Ishikawa (cell line): Measurements from ENCODE around the gene MAML2.

Experiments used
- CEBPB ChIP-seq: IDR thresholded peaks from 2 replicates; pipeline ENCODE4 v1.6.1; 2012
- CREB1 ChIP-seq: IDR thresholded peaks from 2 replicates; pipeline ENCODE4 v1.6.1; 2012; ENCODE audit warnings: low read depth
- EGR1 ChIP-seq: IDR thresholded peaks from 2 replicates; pipeline ENCODE4 v1.6.1; 2012
- EP300 ChIP-seq: IDR thresholded peaks from 2 replicates; pipeline ENCODE4 v1.6.1; 2012; ENCODE audit warnings: borderline replicate concordance
- FOXM1 ChIP-seq: IDR thresholded peaks from 2 replicates; pipeline ENCODE4 v1.6.1; 2012; ENCODE audit warnings: low read depth, borderline replicate concordance
- NFIC ChIP-seq: IDR thresholded peaks from 2 replicates; pipeline ENCODE4 v1.6.1; 2012
- RAD21 ChIP-seq: IDR thresholded peaks from 2 replicates; pipeline ENCODE4 v1.6.1; 2012; ENCODE audit warnings: low read depth
- TAF1 ChIP-seq: IDR thresholded peaks from 2 replicates; pipeline ENCODE4 v1.6.1; 2012; ENCODE audit warnings: low read depth, mild to moderate bottlenecking
- TCF12 ChIP-seq: IDR thresholded peaks from 2 replicates; pipeline ENCODE4 v1.6.1; 2012; ENCODE audit warnings: low read depth
- TEAD4 ChIP-seq: IDR thresholded peaks from 2 replicates; pipeline ENCODE4 v1.6.1; 2012
- USF1 ChIP-seq: IDR thresholded peaks from 2 replicates; pipeline ENCODE4 v1.6.1; 2012
- YY1 ChIP-seq: IDR thresholded peaks from 2 replicates; pipeline ENCODE4 v1.6.1; 2012; ENCODE audit warnings: low read depth
- ZBTB7A ChIP-seq: IDR thresholded peaks from 2 replicates; pipeline ENCODE4 v1.6.1; 2012; ENCODE audit warnings: low read depth
- TF ChIP-seq, protein P1 (sequence below): IDR thresholded peaks from 2 replicates; pipeline ENCODE4 v1.6.1; 2012
- TF ChIP-seq, protein P2 (sequence below): IDR thresholded peaks from 2 replicates; pipeline ENCODE4 v1.6.1; 2012; ENCODE audit warnings: low read depth, mild to moderate bottlenecking

MAML2 gene

DNA sequence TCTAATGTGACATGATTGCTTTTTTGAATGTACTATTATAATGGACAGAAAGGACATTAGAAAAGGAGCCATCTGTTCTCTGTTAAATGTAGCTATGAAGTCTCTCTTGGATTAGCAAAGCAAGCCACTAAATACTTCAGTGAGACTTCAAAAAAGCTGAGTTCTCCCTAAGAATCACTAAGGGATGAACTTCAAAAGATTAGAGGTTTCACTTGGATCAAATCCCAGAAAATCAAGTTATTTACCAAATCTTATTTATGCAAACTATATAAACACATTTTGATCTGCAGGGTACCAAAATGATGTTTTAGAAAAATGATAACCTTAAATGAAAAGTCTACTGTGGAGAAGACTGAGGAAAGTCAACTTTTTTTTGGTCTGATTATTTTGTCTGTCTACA is 337.0 kb downstream of the MAML2 start:
- TF ChIP-seq TCF12 (no peak), CEBPB (no peak), FOXM1 (no peak), EP300 (no peak), NFIC (no peak), USF1 (no peak), CREB1 (no peak), RAD21 (no peak), ZBTB7A (no peak), YY1 (no peak)
- TF ChIP-seq, protein P1, sequence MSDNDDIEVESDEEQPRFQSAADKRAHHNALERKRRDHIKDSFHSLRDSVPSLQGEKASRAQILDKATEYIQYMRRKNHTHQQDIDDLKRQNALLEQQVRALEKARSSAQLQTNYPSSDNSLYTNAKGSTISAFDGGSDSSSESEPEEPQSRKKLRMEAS: no peak

- TF ChIP-seq TCF12: no peak
These were observed 338.1 kb downstream of the MAML2 start for GRCh38 chr11:96004862-96005261.

GRCh38 chr11:96002754-96003290 is 340.2 kb downstream of the MAML2 start:
- TF ChIP-seq TEAD4 (no peak), YY1 (no peak), ZBTB7A (no peak), EGR1 (no peak), RAD21 (no peak), FOXM1 (no peak), EP300 (no peak), USF1 (no peak)
- TF ChIP-seq, protein P1: no peak
- TF ChIP-seq, protein P2, sequence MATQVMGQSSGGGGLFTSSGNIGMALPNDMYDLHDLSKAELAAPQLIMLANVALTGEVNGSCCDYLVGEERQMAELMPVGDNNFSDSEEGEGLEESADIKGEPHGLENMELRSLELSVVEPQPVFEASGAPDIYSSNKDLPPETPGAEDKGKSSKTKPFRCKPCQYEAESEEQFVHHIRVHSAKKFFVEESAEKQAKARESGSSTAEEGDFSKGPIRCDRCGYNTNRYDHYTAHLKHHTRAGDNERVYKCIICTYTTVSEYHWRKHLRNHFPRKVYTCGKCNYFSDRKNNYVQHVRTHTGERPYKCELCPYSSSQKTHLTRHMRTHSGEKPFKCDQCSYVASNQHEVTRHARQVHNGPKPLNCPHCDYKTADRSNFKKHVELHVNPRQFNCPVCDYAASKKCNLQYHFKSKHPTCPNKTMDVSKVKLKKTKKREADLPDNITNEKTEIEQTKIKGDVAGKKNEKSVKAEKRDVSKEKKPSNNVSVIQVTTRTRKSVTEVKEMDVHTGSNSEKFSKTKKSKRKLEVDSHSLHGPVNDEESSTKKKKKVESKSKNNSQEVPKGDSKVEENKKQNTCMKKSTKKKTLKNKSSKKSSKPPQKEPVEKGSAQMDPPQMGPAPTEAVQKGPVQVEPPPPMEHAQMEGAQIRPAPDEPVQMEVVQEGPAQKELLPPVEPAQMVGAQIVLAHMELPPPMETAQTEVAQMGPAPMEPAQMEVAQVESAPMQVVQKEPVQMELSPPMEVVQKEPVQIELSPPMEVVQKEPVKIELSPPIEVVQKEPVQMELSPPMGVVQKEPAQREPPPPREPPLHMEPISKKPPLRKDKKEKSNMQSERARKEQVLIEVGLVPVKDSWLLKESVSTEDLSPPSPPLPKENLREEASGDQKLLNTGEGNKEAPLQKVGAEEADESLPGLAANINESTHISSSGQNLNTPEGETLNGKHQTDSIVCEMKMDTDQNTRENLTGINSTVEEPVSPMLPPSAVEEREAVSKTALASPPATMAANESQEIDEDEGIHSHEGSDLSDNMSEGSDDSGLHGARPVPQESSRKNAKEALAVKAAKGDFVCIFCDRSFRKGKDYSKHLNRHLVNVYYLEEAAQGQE: no peak

- TF ChIP-seq USF1: no peak
These were observed 340.7 kb downstream of the MAML2 start for GRCh38 chr11:96002339-96002738.

GRCh38 chr11:96001037-96001436 is 342.0 kb downstream of the MAML2 start:
- TF ChIP-seq TEAD4 (no peak), EGR1 (no peak), USF1 (no peak), RAD21 (no peak), FOXM1 (no peak), ZBTB7A (no peak), EP300 (no peak), CREB1 (no peak), TAF1 (no peak), NFIC (no peak), TCF12 (no peak), CEBPB (no peak), YY1 (no peak)
- TF ChIP-seq, protein P2: no peak
- TF ChIP-seq, protein P1: no peak
